Measurements from ENCODE around the gene MRPS35.
A peak's percentile ranks its signal among the peaks of the same experiment; 100 is the strongest.

MRPS35 gene

DNA sequence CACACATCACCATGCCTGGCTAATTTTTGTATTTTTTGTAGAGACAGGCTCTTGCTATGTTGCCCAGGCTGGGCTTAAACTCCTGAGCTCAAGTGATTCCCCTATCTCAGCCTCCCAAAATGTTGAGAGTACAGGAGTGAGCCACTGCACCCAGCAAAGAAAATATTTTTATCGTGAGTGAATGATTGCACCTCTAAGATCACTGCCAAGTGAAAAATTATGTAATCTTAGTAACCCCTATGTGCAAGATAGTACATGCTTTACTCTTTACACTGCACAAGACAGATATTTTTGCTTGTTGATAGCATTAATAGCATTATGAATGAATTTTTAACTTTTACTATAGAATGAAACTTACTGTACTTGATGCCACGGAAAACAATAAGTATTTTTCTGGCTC, 3.4 kb upstream of the MRPS35 start:
- no peak for DNase-seq
- H3K4me1 ChIP-seq (ENCODE audit: control insufficient read depth, insufficient read depth, low read depth, low read length) = no peaks in the 10 kb centered on the region
- no peak overlapping the region for H3K27ac ChIP-seq (ENCODE audit: low read length, poor library complexity, severe bottlenecking)
- H2BK5ac ChIP-seq (ENCODE audit: low read depth, low read length, poor library complexity, severe bottlenecking) = no peak overlapping the region
- H3K18ac ChIP-seq (ENCODE audit: low read depth in 1 of 2, low read length in 2 of 2) = no peak overlapping the region
- H4K91ac ChIP-seq (ENCODE audit: low read length) = no peak overlapping the region
- H3K4me3 ChIP-seq (ENCODE audit: insufficient read depth in 1 of 2, low read depth in 1 of 2, low read length in 2 of 2) = no peak overlapping the region
- no peak overlapping the region for H2BK12ac ChIP-seq (ENCODE audit: low read length in 2 of 2)
- no peak overlapping the region for H2AFZ ChIP-seq (ENCODE audit: low read depth, low read length)
- no peak overlapping the region for H3K4me2 ChIP-seq (ENCODE audit: low read length, poor library complexity, severe bottlenecking)
- H4K8ac ChIP-seq (ENCODE audit: low read length) = no peak overlapping the region
- H3K36me3 ChIP-seq (ENCODE audit: control insufficient read depth in 1 of 2, insufficient read depth in 2 of 2, low read depth in 1 of 2, low read length in 2 of 2) = no peaks in the 10 kb centered on the region
- H3K79me1 ChIP-seq (replicated peaks; ENCODE audit: low read length, poor library complexity, severe bottlenecking) = peaks cover 3% of the 10 kb centered on the region
- H3K23ac ChIP-seq (ENCODE audit: low read length in 2 of 2) = no peak overlapping the region
- no peak overlapping the region for H3K14ac ChIP-seq (ENCODE audit: low read length in 2 of 2)
- H3K9me3 ChIP-seq (ENCODE audit: control insufficient read depth, low read length) = no peaks in the 10 kb centered on the region
- H3K9ac ChIP-seq (ENCODE audit: low read length) = no peak overlapping the region
- H3K4ac ChIP-seq (ENCODE audit: low read depth in 1 of 2, low read length in 2 of 2) = no peak overlapping the region
- no peak overlapping the region for H2BK120ac ChIP-seq (ENCODE audit: low read depth, low read length)
- H2AK5ac ChIP-seq (ENCODE audit: low read length, severe bottlenecking) = no peak overlapping the region
- no peaks in the 10 kb centered on the region for H3K27me3 ChIP-seq (ENCODE audit: control insufficient read depth in 1 of 2, insufficient read depth in 1 of 2, low read length in 2 of 2)
- 100% methylated on average over 1 of the region's 2 CpGs for WGBS
- no peak overlapping the region for H2BK15ac ChIP-seq (ENCODE audit: low read depth, poor library complexity, severe bottlenecking)

DNA sequence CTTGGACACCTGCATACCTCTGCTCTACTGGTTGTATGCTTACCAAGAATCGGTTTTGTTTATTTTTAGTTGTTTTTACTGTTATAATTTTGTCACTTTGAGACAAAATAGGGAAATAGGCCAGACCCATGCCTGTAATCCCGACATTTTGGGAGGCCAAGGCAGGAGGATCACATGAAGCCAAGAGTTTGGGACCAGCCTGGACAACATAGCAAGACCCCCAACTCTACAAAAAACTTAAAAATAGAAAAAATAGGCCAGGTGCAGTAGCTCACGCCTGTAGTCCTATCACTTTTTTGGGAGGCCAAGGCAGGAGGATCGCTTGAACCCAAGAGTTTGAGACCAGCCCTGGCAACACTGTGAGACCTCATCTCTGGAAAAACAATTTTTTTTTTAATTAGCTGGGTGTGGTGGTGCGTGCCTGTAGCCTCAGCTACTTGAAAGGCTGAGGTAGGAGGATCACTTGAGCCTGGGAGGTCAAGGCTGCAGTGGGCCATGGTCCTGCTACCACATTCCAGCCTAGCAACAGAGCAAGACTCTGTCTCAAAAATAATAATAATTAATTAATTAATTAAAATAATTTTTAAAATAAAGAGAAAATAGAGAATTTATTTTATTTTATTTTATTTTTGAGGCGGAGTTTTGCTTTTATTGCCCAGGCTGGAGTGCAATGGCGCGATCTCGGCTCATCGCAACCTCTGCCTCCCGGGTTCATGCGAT, 1.3 kb upstream of the MRPS35 start:
- H3K27me3 ChIP-seq (ENCODE audit: control insufficient read depth in 1 of 2, insufficient read depth in 1 of 2, low read length in 2 of 2) = no peaks in the 10 kb centered on the region
- no peak overlapping the region for H3K27ac ChIP-seq (ENCODE audit: low read length, poor library complexity, severe bottlenecking)
- no peak overlapping the region for H3K4ac ChIP-seq (ENCODE audit: low read depth in 1 of 2, low read length in 2 of 2)
- DNase-seq = no peak
- H3K4me3 ChIP-seq (ENCODE audit: insufficient read depth in 1 of 2, low read depth in 1 of 2, low read length in 2 of 2) = peak overlapping the region in 1 of 2 experiments; percentile 99
- H3K14ac ChIP-seq (ENCODE audit: low read length in 2 of 2) = no peak overlapping the region
- H3K36me3 ChIP-seq (ENCODE audit: control insufficient read depth in 1 of 2, insufficient read depth in 2 of 2, low read depth in 1 of 2, low read length in 2 of 2) = peaks cover 5 to 11% of the 10 kb centered on the region in 2 experiments
- peak overlapping the region; percentile 97 for H3K9ac ChIP-seq (ENCODE audit: low read length)
- no peak overlapping the region for H3K4me2 ChIP-seq (ENCODE audit: low read length, poor library complexity, severe bottlenecking)
- H3K79me1 ChIP-seq (replicated peaks; ENCODE audit: low read length, poor library complexity, severe bottlenecking) = peaks cover 7% of the 10 kb centered on the region
- H3K4me1 ChIP-seq (ENCODE audit: control insufficient read depth, insufficient read depth, low read depth, low read length) = peaks cover 6% of the 10 kb centered on the region
- H2BK15ac ChIP-seq (ENCODE audit: low read depth, poor library complexity, severe bottlenecking) = no peak overlapping the region
- no peak overlapping the region for H3K23ac ChIP-seq (ENCODE audit: low read length in 2 of 2)
- H3K18ac ChIP-seq (ENCODE audit: low read depth in 1 of 2, low read length in 2 of 2) = no peak overlapping the region
- no peak overlapping the region for H2AFZ ChIP-seq (ENCODE audit: low read depth, low read length)
- H4K8ac ChIP-seq (ENCODE audit: low read length) = no peak overlapping the region
- H2BK120ac ChIP-seq (ENCODE audit: low read depth, low read length) = no peak overlapping the region
- no peak overlapping the region for H2BK5ac ChIP-seq (ENCODE audit: low read depth, low read length, poor library complexity, severe bottlenecking)
- 97% methylated on average over 11 of the region's 12 CpGs for WGBS
- no peak overlapping the region for H2AK5ac ChIP-seq (ENCODE audit: low read length, severe bottlenecking)
- no peak overlapping the region for H4K91ac ChIP-seq (ENCODE audit: low read length)
- no peak overlapping the region for H2BK12ac ChIP-seq (ENCODE audit: low read length in 2 of 2)
- no peaks in the 10 kb centered on the region for H3K9me3 ChIP-seq (ENCODE audit: control insufficient read depth, low read length)

DNA sequence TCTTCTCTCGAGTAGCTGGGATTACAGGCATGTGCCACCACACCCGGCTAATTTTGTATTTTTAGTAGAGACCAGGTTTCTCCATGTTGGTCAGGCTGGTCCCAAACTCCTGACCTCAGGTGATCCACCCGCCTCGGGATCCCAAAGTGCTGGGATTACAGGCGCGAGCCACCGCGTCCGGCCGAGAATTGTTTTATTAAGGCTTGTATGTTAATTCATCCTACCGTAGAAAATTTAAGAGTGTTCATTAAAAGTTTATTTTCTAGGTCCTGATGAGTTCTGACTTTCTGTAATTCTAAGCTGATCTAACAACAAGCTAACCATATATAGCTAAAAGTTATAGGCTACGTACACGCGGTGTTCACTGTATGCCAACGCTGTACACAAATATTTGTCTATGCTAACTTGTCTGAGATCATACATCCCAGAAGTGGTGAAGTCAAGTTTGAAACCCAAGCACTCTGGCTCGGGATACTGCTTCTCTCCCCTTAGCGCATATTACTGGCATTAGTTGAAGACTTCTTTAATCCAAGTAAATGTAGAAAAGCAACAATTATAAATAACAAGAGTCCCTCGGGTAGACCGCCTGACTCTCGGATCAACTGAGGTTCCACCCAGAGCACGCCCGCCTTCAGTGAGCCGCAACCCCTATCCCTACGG, 570 bp upstream of the MRPS35 start:
- H2BK12ac ChIP-seq (ENCODE audit: low read length in 2 of 2) = no peak overlapping the region
- WGBS = 58% methylated on average over 22 of the region's 24 CpGs
- peak overlapping the region; percentile 39 for H2AFZ ChIP-seq (ENCODE audit: low read depth, low read length)
- H3K23ac ChIP-seq (ENCODE audit: low read length in 2 of 2) = no peak overlapping the region
- H3K14ac ChIP-seq (ENCODE audit: low read length in 2 of 2) = no peak overlapping the region
- peak overlapping the region in 1 of 2 experiments; percentile 88 for H3K4ac ChIP-seq (ENCODE audit: low read depth in 1 of 2, low read length in 2 of 2)
- peak overlapping the region; percentile 79 for H3K4me2 ChIP-seq (ENCODE audit: low read length, poor library complexity, severe bottlenecking)
- H2BK15ac ChIP-seq (ENCODE audit: low read depth, poor library complexity, severe bottlenecking) = no peak overlapping the region
- no peaks in the 10 kb centered on the region for H3K9me3 ChIP-seq (ENCODE audit: control insufficient read depth, low read length)
- H3K27me3 ChIP-seq (ENCODE audit: control insufficient read depth in 1 of 2, insufficient read depth in 1 of 2, low read length in 2 of 2) = no peaks in the 10 kb centered on the region
- H2BK5ac ChIP-seq (ENCODE audit: low read depth, low read length, poor library complexity, severe bottlenecking) = no peak overlapping the region
- H3K4me3 ChIP-seq (ENCODE audit: insufficient read depth in 1 of 2, low read depth in 1 of 2, low read length in 2 of 2) = peak overlapping the region; percentile 99
- DNase-seq = no peak
- H3K9ac ChIP-seq (ENCODE audit: low read length) = peak overlapping the region; percentile 97
- peaks cover 11% of the 10 kb centered on the region in 2 experiments for H3K36me3 ChIP-seq (ENCODE audit: control insufficient read depth in 1 of 2, insufficient read depth in 2 of 2, low read depth in 1 of 2, low read length in 2 of 2)
- H4K8ac ChIP-seq (ENCODE audit: low read length) = peak overlapping the region; percentile 78
- peak overlapping the region; percentile 72 to 84 for H3K18ac ChIP-seq (ENCODE audit: low read depth in 1 of 2, low read length in 2 of 2)
- no peak overlapping the region for H2AK5ac ChIP-seq (ENCODE audit: low read length, severe bottlenecking)
- peaks cover 7% of the 10 kb centered on the region for H3K79me1 ChIP-seq (replicated peaks; ENCODE audit: low read length, poor library complexity, severe bottlenecking)
- no peak overlapping the region for H4K91ac ChIP-seq (ENCODE audit: low read length)
- H3K27ac ChIP-seq (ENCODE audit: low read length, poor library complexity, severe bottlenecking) = peak overlapping the region; percentile 93
- peaks cover 6% of the 10 kb centered on the region for H3K4me1 ChIP-seq (ENCODE audit: control insufficient read depth, insufficient read depth, low read depth, low read length)
- no peak overlapping the region for H2BK120ac ChIP-seq (ENCODE audit: low read depth, low read length)

DNA sequence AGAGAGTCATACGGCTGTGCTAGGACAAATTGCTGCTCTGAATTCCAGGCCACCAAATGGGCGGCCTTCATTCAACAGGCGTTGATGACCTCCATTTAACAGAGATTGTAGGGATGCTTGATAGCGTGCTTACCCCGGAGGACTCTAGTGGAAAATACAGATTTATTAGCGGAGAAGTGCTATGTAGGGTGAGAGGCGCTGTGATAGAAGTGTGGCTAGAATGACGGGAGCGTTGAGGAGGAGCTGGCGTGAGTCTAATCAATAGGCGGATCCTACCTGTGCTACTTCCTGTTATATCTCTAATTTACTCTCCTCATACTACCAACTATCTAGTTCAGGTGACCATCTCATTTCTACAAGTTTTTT, 668 bp downstream of the MRPS35 start:
- peak overlapping the region; percentile 97 for H3K9ac ChIP-seq (ENCODE audit: low read length)
- peak overlapping the region; percentile 89 for H3K4me2 ChIP-seq (ENCODE audit: low read length, poor library complexity, severe bottlenecking)
- H3K4me1 ChIP-seq (ENCODE audit: control insufficient read depth, insufficient read depth, low read depth, low read length) = peaks cover 6% of the 10 kb centered on the region
- H2BK15ac ChIP-seq (ENCODE audit: low read depth, poor library complexity, severe bottlenecking) = no peak overlapping the region
- H3K27me3 ChIP-seq (ENCODE audit: control insufficient read depth in 1 of 2, insufficient read depth in 1 of 2, low read length in 2 of 2) = no peaks in the 10 kb centered on the region
- H4K91ac ChIP-seq (ENCODE audit: low read length) = no peak overlapping the region
- peak overlapping the region; percentile 99 for H2AFZ ChIP-seq (ENCODE audit: low read depth, low read length)
- H3K79me1 ChIP-seq (replicated peaks; ENCODE audit: low read length, poor library complexity, severe bottlenecking) = peaks cover 11% of the 10 kb centered on the region
- H3K14ac ChIP-seq (ENCODE audit: low read length in 2 of 2) = no peak overlapping the region
- H2BK12ac ChIP-seq (ENCODE audit: low read length in 2 of 2) = no peak overlapping the region
- H3K4ac ChIP-seq (ENCODE audit: low read depth in 1 of 2, low read length in 2 of 2) = peak overlapping the region; percentile 40 to 99
- H2BK5ac ChIP-seq (ENCODE audit: low read depth, low read length, poor library complexity, severe bottlenecking) = no peak overlapping the region
- peak overlapping the region; percentile 99 for H3K4me3 ChIP-seq (ENCODE audit: insufficient read depth in 1 of 2, low read depth in 1 of 2, low read length in 2 of 2)
- H2BK120ac ChIP-seq (ENCODE audit: low read depth, low read length) = no peak overlapping the region
- no peaks in the 10 kb centered on the region for H3K9me3 ChIP-seq (ENCODE audit: control insufficient read depth, low read length)
- peak overlapping the region; percentile 88 for H3K27ac ChIP-seq (ENCODE audit: low read length, poor library complexity, severe bottlenecking)
- H3K23ac ChIP-seq (ENCODE audit: low read length in 2 of 2) = no peak overlapping the region
- H2AK5ac ChIP-seq (ENCODE audit: low read length, severe bottlenecking) = no peak overlapping the region
- peaks cover 11 to 23% of the 10 kb centered on the region in 2 experiments for H3K36me3 ChIP-seq (ENCODE audit: control insufficient read depth in 1 of 2, insufficient read depth in 2 of 2, low read depth in 1 of 2, low read length in 2 of 2)
- H3K18ac ChIP-seq (ENCODE audit: low read depth in 1 of 2, low read length in 2 of 2) = peak overlapping the region; percentile 98 to 99
- 2% methylated on average over 9 of the region's 11 CpGs for WGBS
- no peak for DNase-seq
- H4K8ac ChIP-seq (ENCODE audit: low read length) = peak overlapping the region; percentile 100

All from mesenchymal stem cell (in vitro differentiated cells and primary cell).